Tibial artery (tissue), 4 donors: Measurements from ENCODE around the gene PKHD1.

Experiments
- DNase-seq, 2 donors: peaks; one replicate each; pipeline ENCODE4 v3.0.0-alpha.2; 2019
- H3K27ac ChIP-seq, 2 donors: fragments of 200-600 bp; sonication (generic) in 1 of 2; 1 replicate in 1 of 2; 2 replicates in 1 of 2; pipeline ENCODE4 v1.5.1; 2018 to 2019; ENCODE audit warnings: mild to moderate bottlenecking in 1 of 2
- H3K27me3 ChIP-seq, 2 donors: fragments of 200-600 bp; sonication (generic) in 1 of 2; one replicate each; pipeline versions ENCODE4 v1.5.1 to v1.6.0; 2016 to 2019
- H3K36me3 ChIP-seq, 3 donors: fragments of 200-600 bp; sonication (generic) in 2 of 3; one replicate each; pipeline ENCODE4 v1.5.1; 2016 to 2019; ENCODE audit warnings: mild to moderate bottlenecking in 2 of 3
- H3K4me1 ChIP-seq, 4 donors: fragments of 200-600 bp; sonication (generic) in 2 of 4; 1 replicate in 3 of 4; 2 replicates in 1 of 4; pipeline ENCODE4 v1.5.1; 2016 to 2019
- H3K4me3 ChIP-seq, 2 donors: fragments of 200-600 bp; sonication (generic) in 1 of 2; 1 replicate in 1 of 2; 2 replicates in 1 of 2; pipeline ENCODE4 v1.5.1; 2018 to 2019; ENCODE audit warnings: mild to moderate bottlenecking in 2 of 2
- H3K9me3 ChIP-seq, 3 donors: fragments of 200-600 bp; sonication (generic) in 1 of 3; one replicate each; pipeline ENCODE4 v1.5.1; 2016 to 2019
- CTCF ChIP-seq, 2 experiments: fragments of 200-600 bp in 1 of 2; fragments of 450-650 bp in 1 of 2; IDR thresholded peaks; one replicate each; pipeline ENCODE4 v1.5.1; 2017 to 2019; ENCODE audit warnings: antibody characterized with exemption in 2 of 2, mild to moderate bottlenecking in 1 of 2, moderate library complexity in 1 of 2
- intact Hi-C: fragments of 100-400 bp; cut with DNase I; formaldehyde crosslinking; loops from one replicate; pipeline ENCODE4 v1.15.0; 2023; ENCODE audit warnings: low total_unique reads

The PKHD1 gene

GRCh38 chr6:52016915-52017748 lies 70.3 kb downstream of the PKHD1 start:
- no peak for TF ChIP-seq CTCF (IDR thresholded peaks at IDR 0.05)
- Histone ChIP-seq H3K27me3 (peaks cover 0 to 7% of the 10 kb centered on the region in 2 donors), H3K4me3 (no peak overlapping the region), H3K36me3 (no peaks in the 10 kb centered on the region), H3K27ac (no peak overlapping the region), H3K9me3 (no peaks in the 10 kb centered on the region), H3K4me1 (peaks cover 0 to 9% (median 3%) of the 10 kb centered on the region in 4 donors)
- intact Hi-C loops = no loop called here
- DNase-seq = no peak

- Histone ChIP-seq H3K9me3 (no peaks in the 10 kb centered on the region), H3K4me1 (peaks cover 0 to 9% (median 3%) of the 10 kb centered on the region in 4 donors), H3K27ac (no peak overlapping the region), H3K36me3 (no peaks in the 10 kb centered on the region), H3K27me3 (peaks cover 0 to 2% of the 10 kb centered on the region in 2 donors), H3K4me3 (no peak overlapping the region)
- no peak for DNase-seq
- intact Hi-C loops = no loop called here
- TF ChIP-seq CTCF (IDR thresholded peaks at IDR 0.05) = no peak
Measured at GRCh38 chr6:52015953-52016352, 71.5 kb downstream of the PKHD1 start.

GRCh38 chr6:52014391-52014790 lies 73.0 kb downstream of the PKHD1 start:
- Histone ChIP-seq H3K36me3 (no peaks in the 10 kb centered on the region), H3K4me1 (peaks cover 0 to 9% (median 3%) of the 10 kb centered on the region in 4 donors), H3K27ac (no peak overlapping the region), H3K9me3 (no peaks in the 10 kb centered on the region), H3K27me3 (no peaks in the 10 kb centered on the region), H3K4me3 (no peak overlapping the region)
- intact Hi-C loops = no loop called here
- no peak for TF ChIP-seq CTCF (IDR thresholded peaks at IDR 0.05)
- no peak for DNase-seq

GRCh38 chr6:52013035-52013434 lies 74.4 kb downstream of the PKHD1 start:
- Histone ChIP-seq H3K9me3 (no peaks in the 10 kb centered on the region), H3K4me1 (peaks cover 0 to 9% (median 3%) of the 10 kb centered on the region in 4 donors), H3K36me3 (no peaks in the 10 kb centered on the region), H3K27ac (peak overlapping the region; percentile 20 to 22), H3K4me3 (no peak overlapping the region), H3K27me3 (peaks cover 0 to 1% of the 10 kb centered on the region in 2 donors)
- intact Hi-C loops = no loop called here
- DNase-seq = peak; percentile 28 to 70
- no peak for TF ChIP-seq CTCF (IDR thresholded peaks at IDR 0.05)

GRCh38 chr6:52012582-52012981 lies 74.8 kb downstream of the PKHD1 start:
- H3K9me3 ChIP-seq = no peaks in the 10 kb centered on the region
- peak overlapping the region in 1 of 2 donors; percentile 22 for H3K27ac ChIP-seq
- no peak overlapping the region for H3K4me3 ChIP-seq
- no peak for TF ChIP-seq CTCF (IDR thresholded peaks at IDR 0.05)
- H3K27me3 ChIP-seq = peaks cover 0 to 3% of the 10 kb centered on the region in 2 donors
- DNase-seq = no peak
- H3K4me1 ChIP-seq = peaks cover 0 to 9% (median 3%) of the 10 kb centered on the region in 4 donors
- intact Hi-C loops = no loop called here
- no peaks in the 10 kb centered on the region for H3K36me3 ChIP-seq
